ENCODE results near the gene DYRK1A. TPM values are rescaled to one million over a fixed set of nuclear protein-coding genes. Genes with fewer than 3 reads are reported as not detected.

The DYRK1A gene
- polyA plus RNA-seq, 1 donor (not counting 4 experiments of a cell fraction or from before 2014, with no cell fraction given), result 25.3 TPM

DNA sequence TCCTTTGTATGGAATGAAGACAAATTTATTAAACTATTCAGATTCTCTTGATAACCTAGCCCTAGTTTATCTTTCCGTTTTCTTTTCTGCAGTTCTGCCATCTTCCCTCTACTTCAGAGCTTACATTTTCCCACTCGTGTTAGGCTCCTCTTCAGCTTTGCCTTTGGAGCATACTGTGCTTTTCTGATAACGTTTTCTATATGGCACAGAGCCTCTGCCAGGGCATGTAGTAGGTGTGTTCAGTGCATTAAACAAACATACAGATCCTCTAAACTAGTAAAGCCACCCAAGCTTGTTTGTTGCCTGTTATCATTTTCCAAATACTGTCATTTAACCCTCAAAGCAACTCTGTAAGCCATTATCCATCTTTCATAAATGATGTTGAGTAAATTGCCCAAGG is 25.1 kb downstream of the DYRK1A start:
- H3K9ac ChIP-seq (ENCODE audit: control insufficient read depth, extremely low read depth, insufficient read depth, low read length), result no peak overlapping the region
- H3K27ac ChIP-seq (ENCODE audit: control insufficient read depth, insufficient read depth, low read length), result no peak overlapping the region
- peaks cover 16% of the 10 kb centered on the region for H4K20me1 ChIP-seq (ENCODE audit: control insufficient read depth, extremely low read depth, insufficient read depth, low read length)
- H3K4me3 ChIP-seq (ENCODE audit: control insufficient read depth in 2 of 3, extremely low read depth in 1 of 3, insufficient read depth in 2 of 3, low read depth in 1 of 3, low read length in 3 of 3), result no peak overlapping the region
- H3K36me3 ChIP-seq (ENCODE audit: control insufficient read depth in 2 of 2, extremely low read depth in 1 of 2, insufficient read depth in 2 of 2, low read length in 2 of 2), result peaks cover 0 to 1% of the 10 kb centered on the region in 2 experiments
- DNase-seq (ENCODE audit: low read depth, low spot score) (no peak), FAIRE-seq (no peak)
- dilution Hi-C loops (cut with MboI; ENCODE audit: extremely low pct_ligation_motif_present, low sequenced_read_pairs), result no loop called here
- no peak overlapping the region for H3K4me2 ChIP-seq (ENCODE audit: control insufficient read depth, extremely low read depth, insufficient read depth, low read depth, low read length)
- H3K27me3 ChIP-seq (ENCODE audit: control insufficient read depth, extremely low read depth, insufficient read depth, low read length), result no peaks in the 10 kb centered on the region
- H3K79me2 ChIP-seq (ENCODE audit: control insufficient read depth, insufficient read depth, low read length), result peaks cover 98% of the 10 kb centered on the region
- no peaks in the 10 kb centered on the region for H3K9me3 ChIP-seq (ENCODE audit: control insufficient read depth, low read depth, low read length)
- TF ChIP-seq, protein P1, sequence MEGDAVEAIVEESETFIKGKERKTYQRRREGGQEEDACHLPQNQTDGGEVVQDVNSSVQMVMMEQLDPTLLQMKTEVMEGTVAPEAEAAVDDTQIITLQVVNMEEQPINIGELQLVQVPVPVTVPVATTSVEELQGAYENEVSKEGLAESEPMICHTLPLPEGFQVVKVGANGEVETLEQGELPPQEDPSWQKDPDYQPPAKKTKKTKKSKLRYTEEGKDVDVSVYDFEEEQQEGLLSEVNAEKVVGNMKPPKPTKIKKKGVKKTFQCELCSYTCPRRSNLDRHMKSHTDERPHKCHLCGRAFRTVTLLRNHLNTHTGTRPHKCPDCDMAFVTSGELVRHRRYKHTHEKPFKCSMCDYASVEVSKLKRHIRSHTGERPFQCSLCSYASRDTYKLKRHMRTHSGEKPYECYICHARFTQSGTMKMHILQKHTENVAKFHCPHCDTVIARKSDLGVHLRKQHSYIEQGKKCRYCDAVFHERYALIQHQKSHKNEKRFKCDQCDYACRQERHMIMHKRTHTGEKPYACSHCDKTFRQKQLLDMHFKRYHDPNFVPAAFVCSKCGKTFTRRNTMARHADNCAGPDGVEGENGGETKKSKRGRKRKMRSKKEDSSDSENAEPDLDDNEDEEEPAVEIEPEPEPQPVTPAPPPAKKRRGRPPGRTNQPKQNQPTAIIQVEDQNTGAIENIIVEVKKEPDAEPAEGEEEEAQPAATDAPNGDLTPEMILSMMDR (optimal IDR thresholded peaks at IDR 0.05 in 1 of 3, IDR thresholded peaks at IDR 0.05 in 1 of 3, conservative IDR thresholded peaks at IDR 0.05 in 1 of 3; ENCODE audit: extremely low read depth in 1 of 3, insufficient read depth in 2 of 3, low read length in 3 of 3), result no peak
- no peak for TF ChIP-seq EZH2 (IDR thresholded peaks at IDR 0.05; ENCODE audit: low read length)
- no peak overlapping the region for H2AFZ ChIP-seq (ENCODE audit: control insufficient read depth, low read length)
- H3K9me1 ChIP-seq (ENCODE audit: control insufficient read depth, extremely low read depth, insufficient read depth, low read length), result peaks cover 4% of the 10 kb centered on the region
- H3K4me1 ChIP-seq (ENCODE audit: control insufficient read depth, extremely low read depth, insufficient read depth, low read length), result no peaks in the 10 kb centered on the region

DNA sequence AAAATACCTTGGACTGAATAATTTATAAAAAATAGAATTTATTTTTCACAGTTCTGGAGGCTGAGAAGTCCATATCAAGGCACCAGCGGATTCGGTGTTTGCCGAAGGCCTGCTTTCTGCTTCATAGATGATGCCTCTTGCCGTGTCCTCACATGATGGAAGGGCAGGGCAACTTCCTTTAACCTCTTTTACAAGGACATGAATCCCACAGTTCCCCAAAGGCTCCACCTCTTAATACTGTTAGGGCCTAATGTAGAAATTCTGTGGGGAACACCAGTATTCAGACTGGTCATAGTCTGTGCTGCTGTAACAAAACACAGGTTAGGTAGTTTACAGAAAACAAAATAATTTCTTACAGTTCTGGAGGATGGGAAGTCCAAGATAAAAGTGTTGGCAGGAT is 25.9 kb downstream of the DYRK1A start:
- dilution Hi-C loops (cut with MboI; ENCODE audit: extremely low pct_ligation_motif_present, low sequenced_read_pairs), result no loop called here
- Histone ChIP-seq H3K27me3 (ENCODE audit: control insufficient read depth, extremely low read depth, insufficient read depth, low read length) (no peaks in the 10 kb centered on the region), H3K9me1 (ENCODE audit: control insufficient read depth, extremely low read depth, insufficient read depth, low read length) (peaks cover 4% of the 10 kb centered on the region), H3K4me2 (ENCODE audit: control insufficient read depth, extremely low read depth, insufficient read depth, low read depth, low read length) (no peak overlapping the region), H3K9ac (ENCODE audit: control insufficient read depth, extremely low read depth, insufficient read depth, low read length) (no peak overlapping the region), H3K4me3 (ENCODE audit: control insufficient read depth in 2 of 3, extremely low read depth in 1 of 3, insufficient read depth in 2 of 3, low read depth in 1 of 3, low read length in 3 of 3) (no peak overlapping the region), H3K79me2 (ENCODE audit: control insufficient read depth, insufficient read depth, low read length) (peaks cover 98% of the 10 kb centered on the region), H4K20me1 (ENCODE audit: control insufficient read depth, extremely low read depth, insufficient read depth, low read length) (peaks cover 17% of the 10 kb centered on the region), H3K4me1 (ENCODE audit: control insufficient read depth, extremely low read depth, insufficient read depth, low read length) (no peaks in the 10 kb centered on the region), H2AFZ (ENCODE audit: control insufficient read depth, low read length) (no peak overlapping the region), H3K36me3 (ENCODE audit: control insufficient read depth in 2 of 2, extremely low read depth in 1 of 2, insufficient read depth in 2 of 2, low read length in 2 of 2) (peaks cover 0 to 1% of the 10 kb centered on the region in 2 experiments), H3K9me3 (ENCODE audit: control insufficient read depth, low read depth, low read length) (no peaks in the 10 kb centered on the region), H3K27ac (ENCODE audit: control insufficient read depth, insufficient read depth, low read length) (no peak overlapping the region)
- TF ChIP-seq, protein P1 (optimal IDR thresholded peaks at IDR 0.05 in 1 of 3, IDR thresholded peaks at IDR 0.05 in 1 of 3, conservative IDR thresholded peaks at IDR 0.05 in 1 of 3; ENCODE audit: extremely low read depth in 1 of 3, insufficient read depth in 2 of 3, low read length in 3 of 3), result no peak
- TF ChIP-seq EZH2 (IDR thresholded peaks at IDR 0.05; ENCODE audit: low read length), result no peak
- FAIRE-seq (no peak), DNase-seq (ENCODE audit: low read depth, low spot score) (no peak)
